ENCODE results near the gene PCDHA10.
"Not testable (repeated sequence)": the region's sequence is repeated elsewhere in the genome, so short reads cannot be mapped to it uniquely, and the experiment has no call there.

Gene PCDHA10, protein sequence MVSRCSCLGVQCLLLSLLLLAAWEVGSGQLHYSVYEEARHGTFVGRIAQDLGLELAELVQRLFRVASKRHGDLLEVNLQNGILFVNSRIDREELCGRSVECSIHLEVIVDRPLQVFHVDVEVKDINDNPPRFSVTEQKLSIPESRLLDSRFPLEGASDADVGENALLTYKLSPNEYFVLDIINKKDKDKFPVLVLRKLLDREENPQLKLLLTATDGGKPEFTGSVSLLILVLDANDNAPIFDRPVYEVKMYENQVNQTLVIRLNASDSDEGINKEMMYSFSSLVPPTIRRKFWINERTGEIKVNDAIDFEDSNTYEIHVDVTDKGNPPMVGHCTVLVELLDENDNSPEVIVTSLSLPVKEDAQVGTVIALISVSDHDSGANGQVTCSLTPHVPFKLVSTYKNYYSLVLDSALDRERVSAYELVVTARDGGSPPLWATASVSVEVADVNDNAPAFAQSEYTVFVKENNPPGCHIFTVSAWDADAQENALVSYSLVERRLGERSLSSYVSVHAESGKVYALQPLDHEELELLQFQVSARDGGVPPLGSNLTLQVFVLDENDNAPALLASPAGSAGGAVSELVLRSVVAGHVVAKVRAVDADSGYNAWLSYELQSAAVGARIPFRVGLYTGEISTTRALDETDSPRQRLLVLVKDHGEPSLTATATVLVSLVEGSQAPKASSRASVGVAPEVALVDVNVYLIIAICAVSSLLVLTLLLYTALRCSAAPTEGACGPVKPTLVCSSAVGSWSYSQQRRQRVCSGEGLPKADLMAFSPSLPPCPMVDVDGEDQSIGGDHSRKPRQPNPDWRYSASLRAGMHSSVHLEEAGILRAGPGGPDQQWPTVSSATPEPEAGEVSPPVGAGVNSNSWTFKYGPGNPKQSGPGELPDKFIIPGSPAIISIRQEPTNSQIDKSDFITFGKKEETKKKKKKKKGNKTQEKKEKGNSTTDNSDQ

DNA sequence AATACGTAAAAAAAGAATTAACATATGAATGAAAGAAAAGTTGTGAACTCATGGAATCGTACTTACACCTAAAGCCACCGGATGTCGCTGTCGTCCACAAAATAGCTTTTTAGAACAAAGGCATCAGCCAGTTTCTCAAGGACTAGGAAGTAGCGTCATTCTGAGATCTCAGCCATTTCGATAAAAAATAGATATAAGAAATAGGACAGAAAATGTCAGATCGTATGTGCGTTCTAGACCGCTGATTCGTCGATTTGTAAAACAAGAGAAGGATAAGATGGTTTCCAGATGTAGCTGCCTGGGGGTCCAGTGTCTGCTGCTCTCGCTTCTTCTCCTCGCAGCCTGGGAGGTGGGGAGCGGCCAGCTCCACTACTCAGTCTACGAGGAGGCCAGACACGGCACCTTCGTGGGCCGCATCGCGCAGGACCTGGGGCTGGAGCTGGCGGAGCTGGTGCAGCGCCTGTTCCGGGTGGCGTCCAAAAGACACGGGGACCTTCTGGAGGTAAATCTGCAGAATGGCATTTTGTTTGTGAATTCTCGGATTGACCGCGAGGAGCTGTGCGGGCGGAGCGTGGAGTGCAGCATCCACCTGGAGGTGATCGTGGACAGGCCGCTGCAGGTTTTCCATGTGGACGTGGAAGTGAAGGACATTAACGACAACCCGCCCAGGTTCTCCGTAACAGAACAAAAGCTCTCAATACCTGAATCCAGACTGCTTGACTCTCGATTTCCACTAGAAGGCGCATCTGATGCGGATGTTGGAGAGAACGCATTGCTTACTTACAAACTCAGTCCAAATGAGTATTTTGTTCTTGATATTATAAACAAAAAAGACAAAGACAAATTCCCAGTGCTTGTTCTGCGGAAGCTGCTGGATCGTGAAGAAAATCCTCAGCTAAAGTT is at the start of gene PCDHA10:
Gene PCDHA10 (plus strand): TSS at position 126 of the 903 bp plus-strand sequence. CDS start 152 bp downstream, at position 278.
- no peak for TF ChIP-seq POLR2A (IDR thresholded peaks at IDR 0.05; ENCODE audit: low read depth, low read length)
- DNase-seq (ENCODE audit: insufficient read length, low spot score), result no peak
- no peak for FAIRE-seq

DNA sequence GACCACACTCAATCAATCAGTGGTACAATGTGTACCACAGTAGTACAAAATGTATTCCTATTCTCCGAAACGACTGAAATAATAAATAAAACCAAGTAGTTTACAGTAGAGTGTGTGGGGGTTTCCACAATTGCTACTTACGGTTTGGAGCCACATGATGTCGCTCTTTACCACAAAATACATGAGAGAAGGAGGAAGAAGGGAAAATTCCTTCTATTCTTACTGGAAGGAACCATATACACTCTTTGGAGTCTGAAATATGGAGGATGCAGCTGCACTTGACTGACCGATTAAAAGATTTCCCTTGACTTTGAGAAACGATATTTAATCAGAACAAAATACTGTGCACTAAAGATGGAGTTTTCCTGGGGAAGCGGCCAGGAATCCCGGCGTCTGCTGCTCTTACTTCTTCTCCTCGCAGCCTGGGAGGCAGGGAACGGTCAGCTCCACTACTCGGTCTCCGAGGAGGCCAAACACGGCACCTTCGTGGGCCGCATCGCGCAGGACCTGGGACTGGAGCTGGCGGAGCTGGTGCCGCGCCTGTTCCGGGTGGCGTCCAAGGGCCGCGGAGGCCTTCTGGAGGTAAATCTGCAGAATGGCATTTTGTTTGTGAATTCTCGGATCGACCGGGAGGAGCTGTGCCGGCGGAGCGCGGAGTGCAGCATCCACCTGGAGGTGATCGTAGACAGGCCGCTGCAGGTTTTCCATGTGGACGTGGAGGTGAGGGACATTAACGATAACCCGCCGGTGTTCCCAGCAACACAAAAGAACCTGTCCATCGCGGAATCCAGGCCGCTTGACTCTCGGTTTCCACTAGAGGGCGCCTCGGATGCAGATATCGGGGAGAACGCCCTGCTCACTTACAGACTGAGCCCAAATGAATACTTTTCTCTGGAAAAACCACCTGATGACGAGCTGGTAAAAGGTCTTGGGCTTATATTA is 48.6 kb upstream of the PCDHA10 start, which contains the start of gene PCDHA4:
Gene PCDHA4 (plus strand): TSS at position 235 of the 942 bp plus-strand sequence.
- TF ChIP-seq POLR2A (IDR thresholded peaks at IDR 0.05; ENCODE audit: low read depth, low read length), result no peak
- peak; percentile 71 for FAIRE-seq
- DNase-seq (ENCODE audit: insufficient read length, low spot score), result no peak

DNA sequence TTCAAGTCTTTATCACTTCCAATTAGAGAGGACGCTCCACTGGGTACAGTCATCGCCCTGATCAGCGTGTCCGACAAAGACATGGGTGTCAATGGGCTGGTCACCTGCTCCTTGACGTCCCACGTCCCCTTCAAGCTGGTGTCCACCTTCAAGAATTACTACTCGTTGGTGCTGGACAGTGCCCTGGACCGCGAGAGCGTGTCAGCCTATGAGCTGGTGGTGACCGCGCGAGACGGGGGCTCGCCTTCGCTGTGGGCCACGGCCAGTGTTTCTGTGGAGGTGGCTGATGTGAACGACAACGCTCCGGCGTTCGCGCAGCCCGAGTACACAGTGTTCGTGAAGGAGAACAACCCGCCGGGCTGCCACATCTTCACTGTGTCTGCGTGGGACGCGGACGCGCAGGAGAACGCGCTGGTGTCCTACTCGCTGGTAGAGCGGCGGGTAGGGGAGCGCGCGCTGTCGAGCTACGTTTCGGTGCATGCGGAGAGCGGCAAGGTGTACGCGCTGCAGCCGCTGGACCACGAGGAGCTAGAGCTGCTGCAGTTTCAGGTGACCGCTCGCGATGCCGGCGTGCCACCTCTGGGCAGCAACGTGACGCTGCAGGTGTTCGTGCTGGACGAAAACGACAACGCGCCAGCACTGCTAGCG is 47.3 kb upstream of the PCDHA10 start:
- not testable (repeated sequence) for DNase-seq (ENCODE audit: insufficient read length, low spot score); FAIRE-seq

DNA sequence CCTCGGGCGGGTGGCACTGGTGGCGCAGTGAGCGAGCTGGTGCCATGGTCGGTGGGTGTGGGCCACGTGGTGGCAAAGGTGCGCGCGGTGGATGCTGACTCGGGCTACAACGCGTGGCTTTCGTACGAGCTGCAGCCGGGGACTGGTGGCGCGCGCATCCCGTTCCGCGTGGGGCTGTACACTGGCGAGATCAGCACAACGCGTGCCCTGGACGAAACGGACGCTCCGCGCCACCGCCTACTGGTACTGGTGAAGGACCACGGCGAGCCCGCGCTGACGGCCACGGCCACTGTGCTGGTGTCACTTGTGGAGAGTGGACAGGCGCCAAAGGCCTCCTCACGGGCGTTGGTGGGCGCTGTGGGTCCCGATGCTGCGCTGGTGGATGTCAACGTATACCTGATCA is 46.8 kb upstream of the PCDHA10 start:
- FAIRE-seq (no peak), DNase-seq (ENCODE audit: insufficient read length, low spot score) (no peak)
- no peak for TF ChIP-seq POLR2A (IDR thresholded peaks at IDR 0.05; ENCODE audit: low read depth, low read length)

DNA sequence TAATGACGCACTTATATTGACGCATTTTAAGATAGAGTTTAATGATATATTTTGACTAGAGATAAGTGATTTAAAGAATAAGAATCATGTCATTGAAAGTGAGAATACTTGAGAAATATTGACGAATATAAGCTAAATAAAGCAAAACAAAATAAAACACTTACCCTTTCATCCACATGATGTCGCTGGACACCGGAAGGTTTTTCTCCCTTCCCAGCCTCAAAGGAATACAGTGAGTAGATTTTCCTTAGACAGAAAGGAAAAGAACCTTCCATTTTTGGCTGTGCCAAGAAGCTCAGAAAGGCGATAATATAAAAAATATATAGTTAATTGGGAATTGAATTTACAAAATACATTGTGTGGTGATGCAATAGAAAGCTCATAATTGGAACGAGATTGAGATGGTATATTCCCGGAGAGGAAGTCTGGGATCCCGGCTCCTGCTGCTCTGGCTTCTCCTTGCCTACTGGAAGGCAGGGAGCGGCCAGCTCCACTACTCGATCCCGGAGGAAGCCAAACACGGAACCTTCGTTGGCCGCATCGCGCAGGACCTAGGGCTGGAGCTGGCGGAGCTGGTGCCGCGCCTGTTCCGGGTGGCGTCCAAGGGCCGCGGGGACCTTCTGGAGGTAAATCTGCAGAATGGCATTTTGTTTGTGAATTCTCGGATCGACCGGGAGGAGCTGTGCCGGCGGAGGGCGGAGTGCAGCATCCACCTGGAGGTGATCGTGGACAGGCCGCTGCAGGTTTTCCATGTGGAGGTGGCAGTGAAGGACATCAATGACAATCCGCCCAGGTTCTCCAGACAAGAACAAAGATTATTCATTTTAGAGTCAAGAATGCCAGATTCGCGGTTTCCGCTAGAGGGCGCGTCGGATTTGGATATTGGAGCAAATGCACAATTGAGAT is 34.1 kb upstream of the PCDHA10 start, which contains the start of gene PCDHA5:
Gene PCDHA5 (plus strand): TSS at position 239 of the 906 bp plus-strand sequence.
- DNase-seq (ENCODE audit: insufficient read length, low spot score), result no peak
- TF ChIP-seq POLR2A (IDR thresholded peaks at IDR 0.05; ENCODE audit: low read depth, low read length), result no peak
- no peak for FAIRE-seq

DNA sequence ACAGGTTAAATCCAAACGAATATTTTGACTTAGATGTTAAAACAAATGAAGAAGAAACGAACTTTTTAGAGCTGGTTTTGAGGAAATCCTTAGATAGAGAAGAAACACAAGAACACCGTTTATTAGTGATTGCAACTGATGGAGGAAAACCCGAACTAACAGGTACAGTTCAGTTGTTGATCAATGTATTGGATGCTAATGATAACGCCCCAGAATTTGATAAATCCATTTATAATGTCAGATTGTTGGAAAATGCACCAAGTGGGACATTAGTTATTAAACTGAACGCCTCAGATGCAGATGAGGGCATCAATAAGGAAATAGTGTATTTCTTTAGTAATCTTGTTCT is 33.4 kb upstream of the PCDHA10 start:
- FAIRE-seq, result no peak
- DNase-seq (ENCODE audit: insufficient read length, low spot score), result no peak
- TF ChIP-seq POLR2A (IDR thresholded peaks at IDR 0.05; ENCODE audit: low read depth, low read length), result no peak

DNA sequence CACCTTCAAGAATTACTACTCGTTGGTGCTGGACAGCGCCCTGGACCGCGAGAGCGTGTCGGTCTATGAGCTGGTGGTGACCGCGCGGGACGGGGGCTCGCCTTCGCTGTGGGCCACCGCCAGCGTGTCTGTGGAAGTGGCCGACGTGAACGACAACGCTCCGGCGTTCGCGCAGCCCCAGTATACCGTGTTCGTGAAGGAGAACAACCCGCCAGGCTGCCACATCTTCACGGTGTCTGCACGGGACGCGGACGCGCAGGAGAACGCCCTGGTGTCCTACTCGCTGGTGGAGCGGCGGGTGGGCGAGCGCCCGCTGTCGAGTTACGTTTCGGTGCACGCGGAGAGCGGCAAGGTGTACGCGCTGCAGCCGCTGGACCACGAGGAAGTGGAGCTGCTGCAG is 32.7 kb upstream of the PCDHA10 start:
- not testable (repeated sequence) for FAIRE-seq; DNase-seq (ENCODE audit: insufficient read length, low spot score)

DNA sequence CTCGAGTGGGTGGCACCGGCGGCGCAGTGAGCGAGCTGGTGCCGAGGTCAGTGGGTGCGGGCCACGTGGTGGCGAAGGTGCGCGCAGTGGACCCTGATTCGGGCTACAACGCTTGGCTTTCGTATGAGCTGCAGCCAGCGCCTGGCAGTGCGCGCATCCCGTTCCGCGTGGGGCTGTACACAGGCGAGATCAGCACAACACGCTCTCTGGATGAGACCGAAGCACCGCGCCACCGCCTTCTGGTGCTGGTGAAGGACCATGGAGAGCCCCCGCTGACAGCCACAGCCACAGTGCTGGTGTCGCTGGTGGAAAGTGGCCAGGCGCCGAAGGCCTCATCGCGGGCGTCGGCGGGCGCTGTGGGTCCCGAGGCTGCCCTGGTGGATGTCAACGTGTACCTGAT is 32.2 kb upstream of the PCDHA10 start:
- TF ChIP-seq POLR2A (IDR thresholded peaks at IDR 0.05; ENCODE audit: low read depth, low read length), result no peak
- DNase-seq (ENCODE audit: insufficient read length, low spot score), result no peak
- no peak for FAIRE-seq

DNA sequence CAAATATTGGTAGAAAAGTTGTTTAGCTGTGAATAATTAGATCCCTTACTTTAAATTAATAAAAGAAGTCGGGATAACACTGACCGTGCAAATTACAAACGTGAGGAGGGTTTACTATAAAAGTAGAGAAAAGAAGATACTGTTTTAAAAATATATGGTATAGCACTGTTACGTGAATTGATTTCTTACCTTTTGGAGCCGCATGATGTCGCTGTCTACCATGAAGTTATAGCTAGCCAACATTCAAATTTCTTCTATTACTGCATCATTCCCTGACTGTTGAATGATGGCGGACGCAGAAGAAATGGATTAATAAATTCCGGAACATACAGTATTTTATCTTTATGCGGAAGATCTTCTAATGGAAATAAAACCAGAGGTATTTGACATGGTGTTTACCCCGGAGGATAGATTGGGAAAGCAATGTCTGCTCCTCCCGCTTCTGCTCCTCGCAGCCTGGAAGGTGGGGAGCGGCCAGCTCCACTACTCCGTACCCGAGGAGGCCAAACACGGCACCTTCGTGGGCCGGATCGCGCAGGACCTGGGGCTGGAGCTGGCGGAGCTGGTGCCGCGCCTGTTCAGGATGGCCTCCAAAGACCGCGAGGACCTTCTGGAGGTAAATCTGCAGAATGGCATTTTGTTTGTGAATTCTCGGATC is 27.9 kb upstream of the PCDHA10 start, which contains the start of gene PCDHA6:
Gene PCDHA6 (plus strand): TSS at position 257 of the 658 bp plus-strand sequence. CDS start 132 bp downstream, at position 389.
- no peak for FAIRE-seq
- no peak for DNase-seq (ENCODE audit: insufficient read length, low spot score)
- TF ChIP-seq POLR2A (IDR thresholded peaks at IDR 0.05; ENCODE audit: low read depth, low read length), result no peak

DNA sequence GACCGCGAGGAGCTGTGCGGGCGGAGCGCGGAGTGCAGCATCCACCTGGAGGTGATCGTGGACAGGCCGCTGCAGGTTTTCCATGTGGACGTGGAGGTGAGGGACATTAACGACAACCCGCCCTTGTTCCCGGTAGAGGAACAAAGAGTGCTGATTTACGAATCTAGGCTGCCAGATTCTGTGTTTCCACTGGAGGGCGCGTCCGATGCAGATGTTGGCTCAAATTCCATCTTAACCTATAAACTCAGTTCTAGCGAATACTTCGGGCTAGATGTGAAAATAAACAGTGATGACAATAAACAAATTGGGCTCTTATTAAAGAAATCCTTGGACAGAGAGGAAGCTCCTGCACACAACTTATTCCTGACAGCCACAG is 27.3 kb upstream of the PCDHA10 start:
- no peak for FAIRE-seq
- no peak for TF ChIP-seq POLR2A (IDR thresholded peaks at IDR 0.05; ENCODE audit: low read depth, low read length)
- no peak for DNase-seq (ENCODE audit: insufficient read length, low spot score)

DNA sequence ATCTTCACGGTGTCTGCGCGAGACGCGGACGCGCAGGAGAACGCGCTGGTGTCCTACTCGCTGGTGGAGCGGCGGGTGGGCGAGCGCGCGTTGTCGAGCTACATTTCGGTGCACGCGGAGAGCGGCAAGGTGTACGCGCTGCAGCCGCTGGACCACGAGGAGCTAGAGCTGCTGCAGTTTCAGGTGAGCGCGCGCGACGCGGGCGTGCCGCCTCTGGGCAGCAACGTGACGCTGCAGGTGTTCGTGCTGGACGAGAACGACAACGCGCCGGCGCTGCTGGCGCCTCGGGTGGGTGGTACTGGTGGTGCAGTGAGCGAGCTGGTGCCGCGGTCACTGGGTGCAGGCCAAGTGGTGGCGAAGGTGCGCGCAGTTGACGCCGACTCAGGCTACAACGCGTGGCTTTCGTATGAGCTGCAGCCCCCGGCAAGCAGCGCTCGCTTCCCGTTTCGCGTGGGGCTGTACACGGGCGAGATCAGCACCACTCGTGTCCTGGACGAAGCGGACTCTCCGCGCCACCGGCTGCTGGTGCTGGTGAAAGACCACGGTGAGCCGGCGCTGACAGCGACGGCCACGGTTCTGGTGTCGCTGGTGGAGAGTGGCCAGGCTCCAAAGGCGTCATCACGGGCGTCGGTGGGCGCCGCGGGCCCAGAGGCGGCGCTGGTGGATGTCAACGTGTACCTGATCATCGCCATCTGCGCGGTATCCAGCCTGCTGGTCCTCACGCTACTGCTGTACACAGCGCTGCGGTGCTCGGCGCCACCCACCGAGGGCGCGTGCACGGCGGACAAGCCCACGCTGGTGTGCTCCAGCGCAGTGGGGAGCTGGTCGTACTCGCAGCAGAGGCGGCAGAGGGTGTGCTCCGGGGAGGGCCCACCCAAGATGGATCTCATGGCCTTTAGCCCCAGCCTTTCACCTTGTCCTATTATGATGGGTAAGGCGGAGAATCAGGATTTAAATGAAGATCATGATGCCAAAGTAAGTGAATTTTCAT is 25.9 kb upstream of the PCDHA10 start:
- not testable (repeated sequence) for DNase-seq (ENCODE audit: insufficient read length, low spot score); FAIRE-seq

Measured in H54 (cell line).